Ovary (tissue), 9 donors: ENCODE measurements around the gene CXCL16. TPM values are rescaled to one million over a fixed set of nuclear protein-coding genes. Genes with fewer than 3 reads are reported as not detected.

Experiments
- DNase-seq, 5 donors: peaks; one replicate each; pipeline ENCODE4 v3.0.0-alpha.2; 2019 to 2020
- H3K27ac ChIP-seq, 2 donors: fragments of 200-600 bp; one replicate each; pipeline versions ENCODE4 v1.5.1 to v1.8.0; 2019 to 2022
- H3K27me3 ChIP-seq: fragments of 200-600 bp; one replicate; pipeline ENCODE4 v1.8.0; 2022
- H3K36me3 ChIP-seq: fragments of 200-600 bp; sonication (generic); one replicate; pipeline ENCODE4 v1.5.1; 2019
- H3K4me1 ChIP-seq: one replicate; pipeline ENCODE4 v1.8.1; 2013; ENCODE audit warnings: mild to moderate bottlenecking, moderate library complexity; ENCODE audit not compliant: insufficient read depth
- H3K4me3 ChIP-seq: fragments of 200-600 bp; sonication (generic); one replicate; pipeline ENCODE4 v1.5.1; 2017
- H3K9me3 ChIP-seq, 2 donors: fragments of 200-600 bp in 1 of 2; sonication (generic) in 1 of 2; one replicate each; pipeline versions ENCODE4 v1.5.1 to v1.8.1; 2013 to 2019; ENCODE audit warnings: mild to moderate bottlenecking in 1 of 2, moderate library complexity in 1 of 2
- CTCF ChIP-seq, 3 donors: fragments of 450-650 bp in 2 of 3; fragments of 200-600 bp in 1 of 3; IDR thresholded peaks; one replicate each; pipeline versions ENCODE4 v1.5.1 to v1.8.0; 2016 to 2022; ENCODE audit warnings: antibody characterized with exemption in 3 of 3, mild to moderate bottlenecking in 1 of 3
- EP300 ChIP-seq: sonication (generic); formaldehyde crosslinking; IDR thresholded peaks from one replicate; pipeline ENCODE4 v1.6.1; 2017; ENCODE audit warnings: antibody characterized with exemption
- POLR2A ChIP-seq: fragments of 450-650 bp; IDR thresholded peaks from one replicate; pipeline ENCODE4 v1.6.1; 2017; ENCODE audit warnings: antibody characterized with exemption, mild to moderate bottlenecking, moderate library complexity
- WGBS, 3 donors: extraction: QIAGEN DNeasy Blood & Tissue Kit in 1 of 3; methylation state at CpG; one replicate each; pipeline versions ENCODE4 v1.1.5 to v1.1.7; 2013 to 2017; 5-methylcytosine and 5-hydroxymethylcytosine counted together
- intact Hi-C, 4 donors: fragments of 100-400 bp; cut with DNase I; formaldehyde crosslinking; loops; one replicate each; pipeline versions ENCODE4 v1.11.0 to v1.15.1; 2022 to 2023
- polyA plus RNA-seq, 2 donors: library from polyadenylated mRNA; stranded (reverse); fragments of 200-250 nt in 1 of 2; fragments of 350-450 nt in 1 of 2; fragmentation: Illumina TruSeq in 1 of 2; extraction: RNeasy Lipid Tissue Mini Kit (QIAGEN cat#74804) in 1 of 2; gene quantifications; one replicate each; pipeline ENCODE4 v1.2.3, GENCODE V29; 2013 to 2014
- total RNA-seq, 7 donors: library from RNA; depleted of rRNA in 2 of 7; stranded (reverse); fragments of >200 nt in 2 of 7; fragmentation: NEBNext Ultra II Directional in 3 of 7; extraction: Animal tissue kit (Norgen Biotek cat#: 25700) in 3 of 7; gene quantifications; one replicate each; pipeline versions ENCODE4 v1.1.0 to v1.2.4, GENCODE V29; 2016 to 2023
- donor health status: DM: no; HTN: no; CAD: no; lungs with moderate emphysema.
- donor health status: DM: no; HTN: no; CAD: no.
- donor health status: Bipolar disorder and iron deficiency.
- donor health status: DM: yes; HTN: yes; CAD: no.
- donor health status: DM: no; HTN: no; CAD: no.
- donor health status: DM: yes; HTN: yes; CAD: no.

CXCL16 gene
- total and polyA plus RNA-seq, 9 donors = 5.8 to 41.6 (median 16.8) TPM

- H3K36me3 ChIP-seq = no peaks in the 10 kb centered on the region
- peak overlapping the region in 1 of 2 donors; percentile 80 for H3K27ac ChIP-seq
- no peak for DNase-seq
- no peak for TF ChIP-seq CTCF (IDR thresholded peaks at IDR 0.05)
- no peak for TF ChIP-seq EP300
- TF ChIP-seq POLR2A = no peak
- H3K27me3 ChIP-seq = no peaks in the 10 kb centered on the region
- WGBS, 3 donors = 89 to 94% (median 91%) methylated on average over 7 of the region's 7 CpGs
- H3K4me3 ChIP-seq = no peak overlapping the region
- H3K4me1 ChIP-seq = no peaks in the 10 kb centered on the region
- intact Hi-C loops = no loop called here
- H3K9me3 ChIP-seq = no peaks in the 10 kb centered on the region
Observed at GRCh38 chr17:4720787-4721186, 18.9 kb downstream of the CXCL16 start.

DNA sequence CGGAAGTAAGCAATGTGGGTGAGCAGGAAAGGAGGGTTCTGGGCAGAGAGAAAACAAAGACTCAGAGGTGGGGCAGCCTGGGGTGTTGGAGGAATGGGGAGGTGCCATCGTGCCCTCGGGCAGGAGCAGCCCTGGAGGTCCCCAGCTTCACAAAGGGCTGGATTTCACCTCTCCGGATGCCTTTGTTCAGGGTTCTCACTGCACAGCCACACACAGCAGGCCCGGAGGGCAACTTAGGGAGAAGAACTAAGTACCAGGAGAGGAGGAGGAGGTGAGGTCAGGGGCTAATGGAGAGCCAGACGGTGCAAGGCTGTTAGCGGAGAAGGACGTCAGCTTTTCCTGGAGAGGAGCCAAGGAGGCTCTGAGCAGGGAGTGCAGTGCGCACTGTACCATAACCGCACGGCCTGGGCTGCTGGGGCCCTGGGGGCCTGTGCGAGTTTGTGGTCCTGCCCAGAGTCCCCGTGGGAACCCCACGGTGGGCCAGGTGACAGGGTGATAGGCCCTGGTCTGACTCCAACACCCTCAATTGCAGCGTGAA lies 20.0 kb downstream of the CXCL16 start:
- Histone ChIP-seq H3K27ac (no peak overlapping the region), H3K27me3 (no peaks in the 10 kb centered on the region), H3K36me3 (no peaks in the 10 kb centered on the region), H3K9me3 (no peaks in the 10 kb centered on the region), H3K4me1 (no peaks in the 10 kb centered on the region), H3K4me3 (no peak overlapping the region)
- peak in 3 of 5 donors; percentile 41 to 62 (median 62) for DNase-seq
- no peak for TF ChIP-seq EP300
- TF ChIP-seq CTCF (IDR thresholded peaks at IDR 0.05) = no peak
- no peak for TF ChIP-seq POLR2A
- 61 to 68% (median 61%) methylated on average over 15 of the region's 15 CpGs for WGBS, 3 donors
- intact Hi-C loops = no loop called here

GRCh38 chr17:4719146-4719545 lies 20.6 kb downstream of the CXCL16 start:
- intact Hi-C loops = no loop called here
- H3K4me3 ChIP-seq = no peak overlapping the region
- H3K9me3 ChIP-seq = no peaks in the 10 kb centered on the region
- no peak for DNase-seq
- 82 to 84% (median 83%) methylated on average over 10 of the region's 10 CpGs for WGBS, 3 donors
- H3K27ac ChIP-seq = no peak overlapping the region
- H3K4me1 ChIP-seq = no peaks in the 10 kb centered on the region
- TF ChIP-seq POLR2A (no peak), EP300 (no peak), CTCF (IDR thresholded peaks at IDR 0.05) (no peak)
- H3K27me3 ChIP-seq = no peaks in the 10 kb centered on the region
- H3K36me3 ChIP-seq = no peaks in the 10 kb centered on the region

- intact Hi-C loops = no loop called here
- Histone ChIP-seq H3K27ac (no peak overlapping the region), H3K36me3 (no peaks in the 10 kb centered on the region), H3K27me3 (no peaks in the 10 kb centered on the region), H3K9me3 (no peaks in the 10 kb centered on the region), H3K4me1 (no peaks in the 10 kb centered on the region), H3K4me3 (no peak overlapping the region)
- TF ChIP-seq EP300 (no peak), POLR2A (no peak), CTCF (IDR thresholded peaks at IDR 0.05) (no peak)
- 96 to 97% (median 96%) methylated on average over 13 of the region's 13 CpGs for WGBS, 3 donors
- no peak for DNase-seq
Observed at GRCh38 chr17:4718276-4718675, 21.5 kb downstream of the CXCL16 start.
